NB4 (cell line): ENCODE results near the gene SCAPER.

Experiments used
- POLR2A ChIP-seq: IDR thresholded peaks from 2 replicates; pipeline ENCODE4 v1.6.1; 2011; ENCODE audit warnings: mild to moderate bottlenecking; ENCODE audit not compliant: insufficient read length; ENCODE audit errors: extremely low read depth
- TF ChIP-seq, protein P1 (sequence below): IDR thresholded peaks from one replicate; pipeline ENCODE4 v1.5.1; 2012; ENCODE audit warnings: low read depth, low read length
- TF ChIP-seq, protein P2 (sequence below): IDR thresholded peaks from 2 replicates; pipeline ENCODE4 v1.6.1; 2011; ENCODE audit warnings: low read depth, low read length

DNA sequence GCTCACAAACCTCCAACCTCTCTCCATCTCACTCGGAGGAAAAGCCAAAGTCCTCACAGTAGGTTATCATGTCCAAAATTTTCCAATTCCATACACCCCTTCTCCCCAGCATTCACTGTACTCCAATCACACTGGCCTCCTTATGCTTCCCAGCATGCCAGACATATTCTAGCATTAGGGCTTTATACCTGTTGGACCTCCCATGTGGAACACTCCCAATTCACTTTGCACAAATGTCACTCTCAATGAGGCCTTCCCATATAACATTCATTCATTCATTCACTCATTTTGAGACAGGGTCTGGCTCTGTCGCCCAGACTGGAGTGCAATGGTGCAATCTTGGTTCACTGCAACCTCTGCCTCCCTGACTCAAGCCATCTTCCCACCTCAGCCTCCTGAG is 19.9 kb downstream of the SCAPER start:
- TF ChIP-seq, protein P1, sequence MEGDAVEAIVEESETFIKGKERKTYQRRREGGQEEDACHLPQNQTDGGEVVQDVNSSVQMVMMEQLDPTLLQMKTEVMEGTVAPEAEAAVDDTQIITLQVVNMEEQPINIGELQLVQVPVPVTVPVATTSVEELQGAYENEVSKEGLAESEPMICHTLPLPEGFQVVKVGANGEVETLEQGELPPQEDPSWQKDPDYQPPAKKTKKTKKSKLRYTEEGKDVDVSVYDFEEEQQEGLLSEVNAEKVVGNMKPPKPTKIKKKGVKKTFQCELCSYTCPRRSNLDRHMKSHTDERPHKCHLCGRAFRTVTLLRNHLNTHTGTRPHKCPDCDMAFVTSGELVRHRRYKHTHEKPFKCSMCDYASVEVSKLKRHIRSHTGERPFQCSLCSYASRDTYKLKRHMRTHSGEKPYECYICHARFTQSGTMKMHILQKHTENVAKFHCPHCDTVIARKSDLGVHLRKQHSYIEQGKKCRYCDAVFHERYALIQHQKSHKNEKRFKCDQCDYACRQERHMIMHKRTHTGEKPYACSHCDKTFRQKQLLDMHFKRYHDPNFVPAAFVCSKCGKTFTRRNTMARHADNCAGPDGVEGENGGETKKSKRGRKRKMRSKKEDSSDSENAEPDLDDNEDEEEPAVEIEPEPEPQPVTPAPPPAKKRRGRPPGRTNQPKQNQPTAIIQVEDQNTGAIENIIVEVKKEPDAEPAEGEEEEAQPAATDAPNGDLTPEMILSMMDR: no peak
- no peak for TF ChIP-seq POLR2A
- TF ChIP-seq, protein P2, sequence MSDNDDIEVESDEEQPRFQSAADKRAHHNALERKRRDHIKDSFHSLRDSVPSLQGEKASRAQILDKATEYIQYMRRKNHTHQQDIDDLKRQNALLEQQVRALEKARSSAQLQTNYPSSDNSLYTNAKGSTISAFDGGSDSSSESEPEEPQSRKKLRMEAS: no peak
